ENCODE data around the gene EXO5. TPM values are rescaled to one million over a fixed set of nuclear protein-coding genes. Genes with fewer than 3 reads are reported as not detected.

Gene EXO5
- polyA plus RNA-seq, 1 donor from 2014 or later, result 14.1 TPM

GRCh38 chr1:40532844-40533424, 24.4 kb downstream of the EXO5 start:
- no peaks in the 10 kb centered on the region for H3K9me3 ChIP-seq (ENCODE audit: low read length)
- H3K4me2 ChIP-seq (ENCODE audit: low read length), result peak overlapping the region; percentile 90
- TF ChIP-seq EZH2 (IDR thresholded peaks at IDR 0.05; ENCODE audit: borderline replicate concordance, insufficient read depth, low read length, poor library complexity, severe bottlenecking) (no peak), RAD21 (conservative IDR thresholded peaks at IDR 0.05) (peak; percentile 62), CTCF (IDR thresholded peaks at IDR 0.05; ENCODE audit: poor library complexity, severe bottlenecking) (peak; percentile 74), REST (IDR thresholded peaks at IDR 0.05; ENCODE audit: borderline replicate concordance) (no peak), MXI1 (conservative IDR thresholded peaks at IDR 0.05; ENCODE audit: poor library complexity, severe bottlenecking) (no peak), SMC3 (conservative IDR thresholded peaks at IDR 0.05; ENCODE audit: poor library complexity) (peak; percentile 73), TAF1 (IDR thresholded peaks at IDR 0.05; ENCODE audit: low read depth) (no peak), POLR2AphosphoS5 (IDR thresholded peaks at IDR 0.05) (no peak), EP300 (conservative IDR thresholded peaks at IDR 0.05; ENCODE audit: poor library complexity, severe bottlenecking) (no peak)
- no peaks in the 10 kb centered on the region for H3K27me3 ChIP-seq (ENCODE audit: insufficient read depth, low read depth, low read length)
- H3K36me3 ChIP-seq (ENCODE audit: insufficient read depth, low read length), result no peaks in the 10 kb centered on the region
- H3K27ac ChIP-seq (ENCODE audit: low read length), result no peak overlapping the region
- peak overlapping the region; percentile 76 for H3K4me3 ChIP-seq (ENCODE audit: low read length)
- no peak overlapping the region for H2AFZ ChIP-seq (ENCODE audit: low read depth, low read length)
- no peaks in the 10 kb centered on the region for H4K20me1 ChIP-seq (ENCODE audit: insufficient read depth)
- no peaks in the 10 kb centered on the region for H3F3A ChIP-seq (ENCODE audit: insufficient read depth, low read length, poor library complexity, severe bottlenecking)
- no peaks in the 10 kb centered on the region for H3K79me2 ChIP-seq (replicated peaks; ENCODE audit: insufficient read depth, low read length)
- H3K9ac ChIP-seq (ENCODE audit: low read length), result no peak overlapping the region
- H3K9me2 ChIP-seq (ENCODE audit: insufficient read depth, low read length), result no peaks in the 10 kb centered on the region

- Histone ChIP-seq H3K27me3 (ENCODE audit: insufficient read depth, low read depth, low read length) (no peaks in the 10 kb centered on the region), H3K36me3 (ENCODE audit: insufficient read depth, low read length) (no peaks in the 10 kb centered on the region), H3K9ac (ENCODE audit: low read length) (no peak overlapping the region), H3K9me2 (ENCODE audit: insufficient read depth, low read length) (no peaks in the 10 kb centered on the region), H4K20me1 (ENCODE audit: insufficient read depth) (no peaks in the 10 kb centered on the region), H2AFZ (ENCODE audit: low read depth, low read length) (no peak overlapping the region), H3K27ac (ENCODE audit: low read length) (no peak overlapping the region), H3K9me3 (ENCODE audit: low read length) (no peaks in the 10 kb centered on the region), H3K79me2 (replicated peaks; ENCODE audit: insufficient read depth, low read length) (no peaks in the 10 kb centered on the region), H3K4me2 (ENCODE audit: low read length) (no peak overlapping the region), H3F3A (ENCODE audit: insufficient read depth, low read length, poor library complexity, severe bottlenecking) (no peaks in the 10 kb centered on the region), H3K4me3 (ENCODE audit: low read length) (no peak overlapping the region)
- TF ChIP-seq MXI1 (conservative IDR thresholded peaks at IDR 0.05; ENCODE audit: poor library complexity, severe bottlenecking) (no peak), REST (IDR thresholded peaks at IDR 0.05; ENCODE audit: borderline replicate concordance) (no peak), POLR2AphosphoS5 (IDR thresholded peaks at IDR 0.05) (no peak), EZH2 (IDR thresholded peaks at IDR 0.05; ENCODE audit: borderline replicate concordance, insufficient read depth, low read length, poor library complexity, severe bottlenecking) (no peak), RAD21 (conservative IDR thresholded peaks at IDR 0.05) (no peak), EP300 (conservative IDR thresholded peaks at IDR 0.05; ENCODE audit: poor library complexity, severe bottlenecking) (no peak), SMC3 (conservative IDR thresholded peaks at IDR 0.05; ENCODE audit: poor library complexity) (no peak), CTCF (IDR thresholded peaks at IDR 0.05; ENCODE audit: poor library complexity, severe bottlenecking) (no peak), TAF1 (IDR thresholded peaks at IDR 0.05; ENCODE audit: low read depth) (no peak)
Observed at GRCh38 chr1:40534589-40534988, 26.0 kb downstream of the EXO5 start.

All from neural cell (in vitro differentiated cells).